ENCODE data around the gene UNC5CL.
A peak's percentile ranks its signal among the peaks of the same experiment; 100 is the strongest.

UNC5CL gene

GRCh38 chr6:41047745-41048732 is 9.0 kb upstream of the UNC5CL start:
- Histone ChIP-seq H3K4me3 (ENCODE audit: low read depth in 1 of 2, low read length in 2 of 2) (no peak overlapping the region), H3K27ac (ENCODE audit: low read length) (no peak overlapping the region), H3K4me1 (ENCODE audit: control insufficient read depth in 1 of 2, insufficient read depth in 2 of 2, low read length in 2 of 2) (peaks cover 0 to 22% of the 10 kb centered on the region in 2 donors), H3K27me3 (ENCODE audit: low read depth, low read length) (no peaks in the 10 kb centered on the region), H3K36me3 (ENCODE audit: control insufficient read depth in 1 of 2, insufficient read depth in 2 of 2, low read length in 2 of 2) (no peaks in the 10 kb centered on the region), H3K9me3 (ENCODE audit: control insufficient read depth in 1 of 2, low read length in 2 of 2) (no peaks in the 10 kb centered on the region)

GRCh38 chr6:41047306-41047705 is 8.3 kb upstream of the UNC5CL start:
- Histone ChIP-seq H3K27me3 (ENCODE audit: low read depth, low read length) (no peaks in the 10 kb centered on the region), H3K4me3 (ENCODE audit: low read depth in 1 of 2, low read length in 2 of 2) (no peak overlapping the region), H3K4me1 (ENCODE audit: control insufficient read depth in 1 of 2, insufficient read depth in 2 of 2, low read length in 2 of 2) (peaks cover 0 to 14% of the 10 kb centered on the region in 2 donors), H3K9me3 (ENCODE audit: control insufficient read depth in 1 of 2, low read length in 2 of 2) (no peaks in the 10 kb centered on the region), H3K36me3 (ENCODE audit: control insufficient read depth in 1 of 2, insufficient read depth in 2 of 2, low read length in 2 of 2) (no peaks in the 10 kb centered on the region), H3K27ac (ENCODE audit: low read length) (no peak overlapping the region)

GRCh38 chr6:41046084-41046483 is 7.1 kb upstream of the UNC5CL start:
- no peak overlapping the region for H3K27ac ChIP-seq (ENCODE audit: low read length)

GRCh38 chr6:41045664-41046063 is 6.6 kb upstream of the UNC5CL start:
- Histone ChIP-seq H3K9me3 (ENCODE audit: control insufficient read depth in 1 of 2, low read length in 2 of 2) (no peaks in the 10 kb centered on the region), H3K36me3 (ENCODE audit: control insufficient read depth in 1 of 2, insufficient read depth in 2 of 2, low read length in 2 of 2) (no peaks in the 10 kb centered on the region), H3K27me3 (ENCODE audit: low read depth, low read length) (no peaks in the 10 kb centered on the region), H3K4me3 (ENCODE audit: low read depth in 1 of 2, low read length in 2 of 2) (no peak overlapping the region), H3K27ac (ENCODE audit: low read length) (no peak overlapping the region), H3K4me1 (ENCODE audit: control insufficient read depth in 1 of 2, insufficient read depth in 2 of 2, low read length in 2 of 2) (peaks cover 0 to 7% of the 10 kb centered on the region in 2 donors)

More at GRCh38 chr6:41046084-41046483, 7.1 kb upstream of the UNC5CL start:
- no peaks in the 10 kb centered on the region for H3K9me3 ChIP-seq (ENCODE audit: control insufficient read depth in 1 of 2, low read length in 2 of 2)
- H3K27me3 ChIP-seq (ENCODE audit: low read depth, low read length): no peaks in the 10 kb centered on the region
- H3K36me3 ChIP-seq (ENCODE audit: control insufficient read depth in 1 of 2, insufficient read depth in 2 of 2, low read length in 2 of 2): no peaks in the 10 kb centered on the region
- H3K4me1 ChIP-seq (ENCODE audit: control insufficient read depth in 1 of 2, insufficient read depth in 2 of 2, low read length in 2 of 2): peaks cover 0 to 7% of the 10 kb centered on the region in 2 donors
- H3K4me3 ChIP-seq (ENCODE audit: low read depth in 1 of 2, low read length in 2 of 2): no peak overlapping the region

GRCh38 chr6:41043151-41043550 is 4.1 kb upstream of the UNC5CL start:
- Histone ChIP-seq H3K36me3 (ENCODE audit: control insufficient read depth in 1 of 2, insufficient read depth in 2 of 2, low read length in 2 of 2) (no peaks in the 10 kb centered on the region), H3K27ac (ENCODE audit: low read length) (no peak overlapping the region), H3K9me3 (ENCODE audit: control insufficient read depth in 1 of 2, low read length in 2 of 2) (no peaks in the 10 kb centered on the region), H3K27me3 (ENCODE audit: low read depth, low read length) (no peaks in the 10 kb centered on the region), H3K4me1 (ENCODE audit: control insufficient read depth in 1 of 2, insufficient read depth in 2 of 2, low read length in 2 of 2) (no peaks in the 10 kb centered on the region), H3K4me3 (ENCODE audit: low read depth in 1 of 2, low read length in 2 of 2) (no peak overlapping the region)

- Histone ChIP-seq H3K4me1 (ENCODE audit: control insufficient read depth in 1 of 2, insufficient read depth in 2 of 2, low read length in 2 of 2) (no peaks in the 10 kb centered on the region), H3K27me3 (ENCODE audit: low read depth, low read length) (no peaks in the 10 kb centered on the region), H3K27ac (ENCODE audit: low read length) (no peak within 1 kb of the TSS)
Observed at GRCh38 chr6:41042226-41043055, 3.4 kb upstream of the UNC5CL start, which contains the start of gene TSPO2. Gene TSPO2 (plus strand): TSS chr6:41042467. CDS start chr6:41042986, 519 bp downstream.

GRCh38 chr6:41040940-41041536 is 2.0 kb upstream of the UNC5CL start:
- Histone ChIP-seq H3K9me3 (ENCODE audit: control insufficient read depth in 1 of 2, low read length in 2 of 2) (no peaks in the 10 kb centered on the region), H3K36me3 (ENCODE audit: control insufficient read depth in 1 of 2, insufficient read depth in 2 of 2, low read length in 2 of 2) (no peaks in the 10 kb centered on the region), H3K27ac (ENCODE audit: low read length) (peak overlapping the region; percentile 51), H3K4me1 (ENCODE audit: control insufficient read depth in 1 of 2, insufficient read depth in 2 of 2, low read length in 2 of 2) (no peaks in the 10 kb centered on the region), H3K27me3 (ENCODE audit: low read depth, low read length) (no peaks in the 10 kb centered on the region), H3K4me3 (ENCODE audit: low read depth in 1 of 2, low read length in 2 of 2) (no peak overlapping the region)

More at GRCh38 chr6:41042226-41043055, 3.4 kb upstream of the UNC5CL start, which contains the start of gene TSPO2:
- no peaks in the 10 kb centered on the region for H3K36me3 ChIP-seq (ENCODE audit: control insufficient read depth in 1 of 2, insufficient read depth in 2 of 2, low read length in 2 of 2)
- no peak within 1 kb of the TSS for H3K4me3 ChIP-seq (ENCODE audit: low read depth in 1 of 2, low read length in 2 of 2)
- H3K9me3 ChIP-seq (ENCODE audit: control insufficient read depth in 1 of 2, low read length in 2 of 2): no peaks in the 10 kb centered on the region

GRCh38 chr6:41040101-41040939 is 1.3 kb upstream of the UNC5CL start:
- Histone ChIP-seq H3K9me3 (ENCODE audit: control insufficient read depth in 1 of 2, low read length in 2 of 2) (no peaks in the 10 kb centered on the region), H3K27me3 (ENCODE audit: low read depth, low read length) (no peaks in the 10 kb centered on the region), H3K36me3 (ENCODE audit: control insufficient read depth in 1 of 2, insufficient read depth in 2 of 2, low read length in 2 of 2) (no peaks in the 10 kb centered on the region), H3K4me1 (ENCODE audit: control insufficient read depth in 1 of 2, insufficient read depth in 2 of 2, low read length in 2 of 2) (no peaks in the 10 kb centered on the region), H3K27ac (ENCODE audit: low read length) (peak overlapping the region; percentile 79), H3K4me3 (ENCODE audit: low read depth in 1 of 2, low read length in 2 of 2) (no peak overlapping the region)

- no peak overlapping the region for H3K27ac ChIP-seq (ENCODE audit: low read length)
- no peaks in the 10 kb centered on the region for H3K4me1 ChIP-seq (ENCODE audit: control insufficient read depth in 1 of 2, insufficient read depth in 2 of 2, low read length in 2 of 2)
- no peaks in the 10 kb centered on the region for H3K27me3 ChIP-seq (ENCODE audit: low read depth, low read length)
- no peaks in the 10 kb centered on the region for H3K36me3 ChIP-seq (ENCODE audit: control insufficient read depth in 1 of 2, insufficient read depth in 2 of 2, low read length in 2 of 2)
- no peaks in the 10 kb centered on the region for H3K9me3 ChIP-seq (ENCODE audit: control insufficient read depth in 1 of 2, low read length in 2 of 2)
- H3K4me3 ChIP-seq (ENCODE audit: low read depth in 1 of 2, low read length in 2 of 2): peak overlapping the region in 1 of 2 donors; percentile 62
Observed at GRCh38 chr6:41038205-41038604, 816 bp downstream of the UNC5CL start.

- Histone ChIP-seq H3K36me3 (ENCODE audit: control insufficient read depth in 1 of 2, insufficient read depth in 2 of 2, low read length in 2 of 2) (no peaks in the 10 kb centered on the region), H3K4me1 (ENCODE audit: control insufficient read depth in 1 of 2, insufficient read depth in 2 of 2, low read length in 2 of 2) (no peaks in the 10 kb centered on the region), H3K27me3 (ENCODE audit: low read depth, low read length) (no peaks in the 10 kb centered on the region), H3K4me3 (ENCODE audit: low read depth in 1 of 2, low read length in 2 of 2) (peak overlapping the region in 1 of 2 donors; percentile 19), H3K9me3 (ENCODE audit: control insufficient read depth in 1 of 2, low read length in 2 of 2) (no peaks in the 10 kb centered on the region), H3K27ac (ENCODE audit: low read length) (no peak overlapping the region)
Observed at GRCh38 chr6:41037107-41037900, 1.7 kb downstream of the UNC5CL start.
